ENCODE results near the gene MYL6B.

DNA sequence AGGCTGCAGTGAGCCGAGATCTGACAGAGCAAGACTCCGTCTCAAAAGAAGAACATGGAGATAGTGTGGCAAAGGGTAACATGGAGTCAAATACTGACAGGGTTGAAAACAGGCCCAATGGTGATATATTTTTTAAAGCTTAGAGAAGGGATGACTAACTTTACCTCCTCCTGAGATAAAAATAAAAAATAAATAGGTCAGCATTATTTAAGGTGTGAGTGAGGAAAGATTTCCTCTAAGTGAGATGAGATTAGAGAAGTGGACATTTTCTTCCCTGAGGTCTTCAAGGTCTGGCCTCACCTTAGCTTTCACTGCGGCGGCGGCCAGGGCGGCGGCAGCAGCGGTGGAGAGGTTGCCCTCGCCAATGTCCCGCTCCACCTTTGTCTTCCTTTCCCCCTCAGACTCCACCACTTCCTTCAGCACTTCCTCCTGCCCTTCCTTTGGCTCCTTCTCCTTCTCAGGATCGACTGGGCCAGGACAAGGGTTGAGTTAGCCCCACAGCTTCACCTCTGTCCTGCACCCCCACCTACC, 16.9 kb downstream of the MYL6B start:
- TF ChIP-seq, protein P1, sequence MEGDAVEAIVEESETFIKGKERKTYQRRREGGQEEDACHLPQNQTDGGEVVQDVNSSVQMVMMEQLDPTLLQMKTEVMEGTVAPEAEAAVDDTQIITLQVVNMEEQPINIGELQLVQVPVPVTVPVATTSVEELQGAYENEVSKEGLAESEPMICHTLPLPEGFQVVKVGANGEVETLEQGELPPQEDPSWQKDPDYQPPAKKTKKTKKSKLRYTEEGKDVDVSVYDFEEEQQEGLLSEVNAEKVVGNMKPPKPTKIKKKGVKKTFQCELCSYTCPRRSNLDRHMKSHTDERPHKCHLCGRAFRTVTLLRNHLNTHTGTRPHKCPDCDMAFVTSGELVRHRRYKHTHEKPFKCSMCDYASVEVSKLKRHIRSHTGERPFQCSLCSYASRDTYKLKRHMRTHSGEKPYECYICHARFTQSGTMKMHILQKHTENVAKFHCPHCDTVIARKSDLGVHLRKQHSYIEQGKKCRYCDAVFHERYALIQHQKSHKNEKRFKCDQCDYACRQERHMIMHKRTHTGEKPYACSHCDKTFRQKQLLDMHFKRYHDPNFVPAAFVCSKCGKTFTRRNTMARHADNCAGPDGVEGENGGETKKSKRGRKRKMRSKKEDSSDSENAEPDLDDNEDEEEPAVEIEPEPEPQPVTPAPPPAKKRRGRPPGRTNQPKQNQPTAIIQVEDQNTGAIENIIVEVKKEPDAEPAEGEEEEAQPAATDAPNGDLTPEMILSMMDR (conservative IDR thresholded peaks at IDR 0.05; ENCODE audit: low read depth in 2 of 2): no peak
- TF ChIP-seq EZH2 (IDR thresholded peaks at IDR 0.05; ENCODE audit: low read depth, unreplicated experiment) (no peak), POLR2AphosphoS5 (IDR thresholded peaks at IDR 0.05; ENCODE audit: low read depth) (no peak)
- TF ChIP-seq, protein P2, sequence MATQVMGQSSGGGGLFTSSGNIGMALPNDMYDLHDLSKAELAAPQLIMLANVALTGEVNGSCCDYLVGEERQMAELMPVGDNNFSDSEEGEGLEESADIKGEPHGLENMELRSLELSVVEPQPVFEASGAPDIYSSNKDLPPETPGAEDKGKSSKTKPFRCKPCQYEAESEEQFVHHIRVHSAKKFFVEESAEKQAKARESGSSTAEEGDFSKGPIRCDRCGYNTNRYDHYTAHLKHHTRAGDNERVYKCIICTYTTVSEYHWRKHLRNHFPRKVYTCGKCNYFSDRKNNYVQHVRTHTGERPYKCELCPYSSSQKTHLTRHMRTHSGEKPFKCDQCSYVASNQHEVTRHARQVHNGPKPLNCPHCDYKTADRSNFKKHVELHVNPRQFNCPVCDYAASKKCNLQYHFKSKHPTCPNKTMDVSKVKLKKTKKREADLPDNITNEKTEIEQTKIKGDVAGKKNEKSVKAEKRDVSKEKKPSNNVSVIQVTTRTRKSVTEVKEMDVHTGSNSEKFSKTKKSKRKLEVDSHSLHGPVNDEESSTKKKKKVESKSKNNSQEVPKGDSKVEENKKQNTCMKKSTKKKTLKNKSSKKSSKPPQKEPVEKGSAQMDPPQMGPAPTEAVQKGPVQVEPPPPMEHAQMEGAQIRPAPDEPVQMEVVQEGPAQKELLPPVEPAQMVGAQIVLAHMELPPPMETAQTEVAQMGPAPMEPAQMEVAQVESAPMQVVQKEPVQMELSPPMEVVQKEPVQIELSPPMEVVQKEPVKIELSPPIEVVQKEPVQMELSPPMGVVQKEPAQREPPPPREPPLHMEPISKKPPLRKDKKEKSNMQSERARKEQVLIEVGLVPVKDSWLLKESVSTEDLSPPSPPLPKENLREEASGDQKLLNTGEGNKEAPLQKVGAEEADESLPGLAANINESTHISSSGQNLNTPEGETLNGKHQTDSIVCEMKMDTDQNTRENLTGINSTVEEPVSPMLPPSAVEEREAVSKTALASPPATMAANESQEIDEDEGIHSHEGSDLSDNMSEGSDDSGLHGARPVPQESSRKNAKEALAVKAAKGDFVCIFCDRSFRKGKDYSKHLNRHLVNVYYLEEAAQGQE (IDR thresholded peaks at IDR 0.05; ENCODE audit: unreplicated experiment): no peak

All from GM23338 (cell line).